OCI-M1 (cell line): ENCODE measurements around the gene THBS1.
A peak's percentile ranks its signal among the peaks of the same experiment; 100 is the strongest.

ENCODE experiments used
- DNase-seq: peaks from one replicate; lab custom pipeline; 2025; lab: John Stamatoyannopoulos, UW

Gene THBS1

DNA sequence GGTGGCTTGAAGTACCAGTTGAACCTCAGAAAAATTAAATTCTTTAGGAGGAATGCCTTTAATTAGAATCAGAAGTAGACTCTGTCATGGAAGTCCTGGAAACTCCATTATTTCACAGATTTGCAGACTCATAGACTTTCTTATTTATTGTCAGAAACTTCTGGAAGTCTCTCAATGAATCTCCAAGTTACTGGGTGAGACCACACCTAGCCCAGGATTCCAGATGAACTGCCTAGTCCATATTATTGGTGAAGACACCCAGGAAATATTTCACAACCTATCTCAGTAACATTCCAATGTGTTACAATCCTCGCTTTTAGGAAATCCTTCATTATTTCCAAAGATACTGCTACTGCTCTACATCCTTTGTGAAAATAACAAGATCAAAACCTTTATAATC is 6.5 kb upstream of the THBS1 start:
- no peak for DNase-seq

DNA sequence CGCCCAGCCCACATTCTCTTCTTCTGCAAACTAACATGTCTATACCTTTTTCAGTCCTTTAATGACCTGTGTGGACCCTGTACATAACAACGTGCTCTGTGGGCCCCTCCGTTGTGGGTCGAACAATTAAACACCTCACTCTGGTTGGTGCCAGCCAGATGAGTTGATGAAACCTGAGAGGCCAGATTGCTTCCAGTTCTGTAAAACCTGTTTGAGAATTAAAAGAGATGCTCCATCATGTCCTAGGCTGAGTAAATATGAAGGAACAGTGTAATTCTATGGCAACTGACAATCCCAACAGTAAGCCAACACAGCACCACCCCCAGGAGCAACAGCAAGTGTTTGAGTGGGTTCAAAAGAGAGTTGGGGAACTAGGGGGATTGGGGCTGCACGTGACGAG is 5.7 kb upstream of the THBS1 start:
- DNase-seq: no peak

DNA sequence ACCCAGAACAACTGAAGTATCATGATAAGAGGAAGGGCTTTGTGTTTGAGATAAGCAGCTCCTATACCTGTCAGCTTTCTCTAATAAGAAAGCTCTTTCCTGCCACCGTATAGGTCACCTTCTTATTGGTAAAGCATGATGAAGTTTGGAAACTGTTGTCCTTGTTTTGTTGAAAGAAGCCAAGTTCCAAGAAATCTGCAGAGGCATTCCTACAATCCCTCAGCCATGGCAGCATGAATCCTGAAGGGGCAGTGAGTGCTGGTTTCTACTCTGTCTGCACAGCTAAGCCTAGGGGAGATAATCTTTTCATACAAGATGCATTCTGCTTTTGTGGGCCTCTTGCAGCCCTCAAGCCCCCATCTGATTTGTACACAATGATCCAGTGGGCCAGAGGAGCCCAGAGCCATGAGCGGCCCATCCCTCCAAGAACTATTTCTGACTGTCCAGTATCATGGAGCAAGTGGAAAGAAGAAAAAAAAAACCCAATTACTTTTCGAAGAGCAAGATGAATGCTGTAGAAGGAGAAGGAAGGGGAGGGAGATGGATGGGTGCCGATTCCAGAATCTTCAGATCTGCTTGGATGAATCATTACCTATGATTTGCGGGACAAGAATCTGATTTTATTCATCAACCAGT is 1.9 kb upstream of the THBS1 start:
- no peak for DNase-seq

DNA sequence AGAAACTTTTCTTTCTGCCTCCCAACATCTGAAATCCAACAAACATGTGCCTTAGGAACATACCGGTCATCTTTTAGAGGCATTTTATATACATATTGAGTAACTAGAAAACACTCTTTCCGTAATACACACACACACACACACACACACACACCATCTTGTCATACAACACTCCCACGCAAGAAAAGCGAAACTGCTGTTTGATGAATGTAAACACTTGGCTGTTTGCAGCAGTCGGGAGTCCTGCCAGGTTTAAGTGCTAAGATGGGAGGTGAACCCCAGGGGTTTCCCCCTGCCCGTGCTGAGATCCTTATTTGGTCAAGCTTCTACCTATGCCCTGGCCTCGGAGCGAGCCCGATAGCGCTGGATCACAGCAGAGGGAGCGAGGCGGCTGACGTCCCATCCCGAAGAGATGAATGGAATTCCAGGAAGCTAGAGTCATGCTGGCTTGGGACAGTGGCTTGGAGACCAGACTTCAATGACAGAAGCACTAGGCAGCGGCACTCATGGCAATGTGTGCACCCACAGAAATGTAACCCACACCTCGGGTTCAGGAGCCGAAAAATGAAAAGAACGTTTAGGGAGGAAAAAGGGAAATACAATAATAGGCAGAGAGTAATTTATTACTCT is 1.3 kb upstream of the THBS1 start:
- DNase-seq: no peak

DNA sequence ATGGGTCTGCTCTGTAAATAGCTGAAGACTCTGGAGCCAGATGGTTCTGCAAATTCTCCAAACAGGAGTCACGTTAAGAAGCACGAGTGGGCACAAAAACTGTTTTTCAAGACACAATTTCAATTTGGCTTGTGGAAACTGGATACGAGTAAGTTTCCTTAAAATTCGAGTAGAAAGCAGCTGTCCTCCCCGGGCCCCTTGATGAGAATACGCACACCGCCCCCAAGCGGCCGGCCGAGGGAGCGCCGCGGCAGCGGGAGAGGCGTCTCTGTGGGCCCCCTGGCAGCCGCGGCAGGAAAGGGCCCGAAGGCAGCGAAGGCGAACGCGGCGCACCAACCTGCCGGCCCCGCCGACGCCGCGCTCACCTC is 778 bp upstream of the THBS1 start:
- peak; percentile 84 for DNase-seq

DNA sequence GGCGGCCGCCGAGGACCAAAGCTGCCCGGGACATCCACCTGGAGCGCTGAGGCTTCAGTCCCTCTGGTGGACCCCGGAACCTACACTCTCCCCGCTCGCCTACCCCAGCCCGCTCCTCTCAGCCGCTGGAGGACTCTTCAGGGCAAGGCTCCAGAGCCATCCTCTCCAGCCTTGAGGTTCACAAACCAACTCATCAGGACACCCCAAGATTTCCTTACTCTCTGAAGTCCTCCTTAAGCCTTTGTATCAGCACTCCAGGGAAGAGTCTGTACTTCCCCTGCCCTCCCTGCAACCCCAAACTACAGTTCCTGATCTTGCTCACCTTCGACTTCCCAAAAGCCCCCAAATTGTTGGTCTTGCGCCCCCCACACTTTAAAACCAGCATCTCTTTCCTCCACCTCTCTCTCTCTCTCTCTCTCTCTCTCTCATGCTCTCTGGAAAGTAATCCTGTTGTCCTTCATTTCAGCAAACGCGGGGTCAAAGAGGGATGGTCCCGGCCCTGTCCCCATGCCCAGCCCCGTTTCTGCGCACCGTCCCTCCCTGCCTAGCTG is 438 bp downstream of the THBS1 start:
- no peak for DNase-seq

DNA sequence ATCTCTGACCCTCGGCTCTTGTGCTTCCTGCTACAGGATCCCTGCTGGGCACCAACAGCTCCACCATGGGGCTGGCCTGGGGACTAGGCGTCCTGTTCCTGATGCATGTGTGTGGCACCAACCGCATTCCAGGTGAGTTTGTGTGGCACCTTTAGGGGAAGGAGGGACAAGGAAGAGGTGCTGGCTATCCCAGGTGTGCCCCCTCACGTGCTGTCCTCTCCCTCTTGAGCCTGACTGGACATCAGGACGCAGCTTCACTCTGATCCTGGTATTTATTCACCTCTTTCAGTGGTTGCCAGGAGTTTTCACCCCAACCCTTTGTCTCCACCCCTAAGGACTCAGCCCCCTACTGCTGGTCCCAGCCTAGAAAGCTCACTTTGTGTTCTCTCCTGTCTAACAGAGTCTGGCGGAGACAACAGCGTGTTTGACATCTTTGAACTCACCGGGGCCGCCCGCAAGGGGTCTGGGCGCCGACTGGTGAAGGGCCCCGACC is 960 bp downstream of the THBS1 start:
- DNase-seq: no peak

DNA sequence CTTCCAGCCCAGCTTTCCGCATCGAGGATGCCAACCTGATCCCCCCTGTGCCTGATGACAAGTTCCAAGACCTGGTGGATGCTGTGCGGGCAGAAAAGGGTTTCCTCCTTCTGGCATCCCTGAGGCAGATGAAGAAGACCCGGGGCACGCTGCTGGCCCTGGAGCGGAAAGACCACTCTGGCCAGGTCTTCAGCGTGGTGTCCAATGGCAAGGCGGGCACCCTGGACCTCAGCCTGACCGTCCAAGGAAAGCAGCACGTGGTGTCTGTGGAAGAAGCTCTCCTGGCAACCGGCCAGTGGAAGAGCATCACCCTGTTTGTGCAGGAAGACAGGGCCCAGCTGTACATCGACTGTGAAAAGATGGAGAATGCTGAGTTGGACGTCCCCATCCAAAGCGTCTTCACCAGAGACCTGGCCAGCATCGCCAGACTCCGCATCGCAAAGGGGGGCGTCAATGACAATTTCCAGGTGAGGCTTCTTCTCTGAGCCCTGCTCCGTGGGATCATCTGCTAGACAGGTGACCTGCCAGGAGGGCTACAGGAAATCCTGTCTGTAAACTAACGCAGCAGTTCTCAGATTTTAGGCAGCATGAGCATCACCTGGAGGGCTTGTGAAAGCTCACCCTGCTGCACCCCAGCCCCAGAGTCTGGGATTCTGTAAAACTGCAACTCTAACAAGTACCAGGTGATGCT is 1.6 kb downstream of the THBS1 start:
- no peak for DNase-seq

DNA sequence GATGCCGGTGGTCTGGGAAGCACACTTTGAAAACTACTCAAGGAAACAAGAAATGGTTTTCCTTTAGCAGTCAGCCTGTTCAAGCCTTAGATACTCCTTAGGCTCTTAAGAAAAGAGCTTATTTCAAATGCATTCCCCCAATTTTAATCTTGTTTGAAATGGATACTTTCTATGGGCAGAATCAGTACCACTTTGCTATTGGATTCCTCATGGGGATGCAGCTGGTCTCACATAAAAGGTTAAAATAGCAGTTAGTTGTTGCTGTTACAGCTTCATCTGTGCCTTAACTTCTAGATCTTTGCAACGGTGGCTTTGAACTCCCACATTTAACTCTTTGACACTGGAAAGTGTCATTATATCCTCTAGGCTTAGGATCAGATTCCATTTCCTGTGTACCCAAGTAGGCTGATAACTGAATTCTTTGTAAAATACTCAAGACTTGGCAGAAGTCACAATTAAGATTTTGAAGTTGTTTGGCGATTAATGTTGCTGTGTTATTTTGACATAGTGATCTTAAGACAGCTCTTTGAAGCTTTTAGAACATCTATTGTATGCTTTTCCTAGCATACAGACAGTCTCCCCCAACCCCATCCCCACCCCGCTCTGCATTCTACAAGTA is 2.2 kb downstream of the THBS1 start:
- peak; percentile 9 for DNase-seq

DNA sequence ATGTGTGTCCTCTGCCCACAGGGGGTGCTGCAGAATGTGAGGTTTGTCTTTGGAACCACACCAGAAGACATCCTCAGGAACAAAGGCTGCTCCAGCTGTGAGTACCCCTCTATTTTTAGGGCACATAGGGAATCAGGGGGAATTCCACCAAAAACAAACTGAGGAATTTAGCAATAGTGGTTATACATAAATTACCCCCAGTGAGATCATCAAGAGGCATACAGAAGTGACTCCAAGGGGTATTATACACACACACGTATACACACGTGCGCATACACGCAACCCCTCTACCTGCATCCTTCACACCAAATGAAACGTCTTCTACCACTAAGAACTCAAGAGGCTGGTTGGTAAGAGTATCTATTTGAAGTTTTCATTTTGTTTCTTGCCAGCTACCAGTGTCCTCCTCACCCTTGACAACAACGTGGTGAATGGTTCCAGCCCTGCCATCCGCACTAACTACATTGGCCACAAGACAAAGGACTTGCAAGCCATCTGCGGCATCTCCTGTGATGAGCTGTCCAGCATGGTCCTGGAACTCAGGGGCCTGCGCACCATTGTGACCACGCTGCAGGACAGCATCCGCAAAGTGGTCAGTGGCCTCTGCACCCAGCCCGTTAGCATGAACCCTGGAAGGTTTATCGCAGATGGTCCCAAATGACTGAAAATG is 2.9 kb downstream of the THBS1 start:
- no peak for DNase-seq

DNA sequence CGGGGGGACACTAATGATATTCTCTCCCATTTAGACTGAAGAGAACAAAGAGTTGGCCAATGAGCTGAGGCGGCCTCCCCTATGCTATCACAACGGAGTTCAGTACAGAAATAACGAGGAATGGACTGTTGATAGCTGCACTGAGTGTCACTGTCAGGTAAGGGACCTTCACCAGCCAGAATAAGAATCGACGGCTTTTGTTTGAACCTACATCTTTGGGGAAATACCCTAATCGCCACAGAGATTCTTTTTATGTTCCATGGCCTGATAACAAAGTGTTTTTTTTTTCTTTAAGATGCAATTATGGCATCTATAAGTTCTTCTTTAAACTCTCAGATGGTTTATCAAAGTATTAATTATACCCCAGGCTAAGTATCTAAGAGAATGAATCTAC is 3.4 kb downstream of the THBS1 start:
- no peak for DNase-seq

DNA sequence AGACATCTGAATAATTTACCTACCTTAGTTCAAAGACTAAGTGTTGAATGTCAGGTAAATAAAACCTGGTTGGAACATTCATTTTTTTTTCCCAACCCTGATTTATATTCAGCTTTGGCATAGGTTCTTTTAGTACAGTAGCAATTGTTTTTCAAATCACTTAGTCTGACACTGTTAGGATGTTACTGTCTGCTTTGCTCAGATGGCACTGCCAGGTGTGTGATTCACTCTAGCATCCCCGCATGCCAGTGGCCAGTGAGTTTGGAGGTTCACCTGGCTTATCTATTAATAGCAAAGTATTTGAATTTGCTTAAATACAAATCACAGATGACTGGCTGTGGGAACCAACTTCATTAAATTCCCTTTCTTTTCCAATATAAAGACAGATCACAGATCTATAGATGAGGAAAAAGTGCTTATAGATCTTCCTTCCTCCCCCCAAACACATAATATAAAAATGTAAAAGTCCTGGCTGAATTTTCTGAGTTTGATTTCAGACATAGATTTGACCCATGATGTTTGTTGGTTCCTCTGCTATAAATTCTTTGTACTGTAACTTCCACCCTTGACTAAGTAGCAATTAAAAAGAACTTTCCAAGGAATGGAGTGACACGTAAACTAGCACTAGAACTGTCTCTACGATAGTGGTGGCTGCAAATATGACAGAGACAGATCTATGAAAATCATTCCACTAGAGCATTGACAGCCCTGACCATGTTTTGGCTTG is 3.9 kb downstream of the THBS1 start:
- DNase-seq: no peak

DNA sequence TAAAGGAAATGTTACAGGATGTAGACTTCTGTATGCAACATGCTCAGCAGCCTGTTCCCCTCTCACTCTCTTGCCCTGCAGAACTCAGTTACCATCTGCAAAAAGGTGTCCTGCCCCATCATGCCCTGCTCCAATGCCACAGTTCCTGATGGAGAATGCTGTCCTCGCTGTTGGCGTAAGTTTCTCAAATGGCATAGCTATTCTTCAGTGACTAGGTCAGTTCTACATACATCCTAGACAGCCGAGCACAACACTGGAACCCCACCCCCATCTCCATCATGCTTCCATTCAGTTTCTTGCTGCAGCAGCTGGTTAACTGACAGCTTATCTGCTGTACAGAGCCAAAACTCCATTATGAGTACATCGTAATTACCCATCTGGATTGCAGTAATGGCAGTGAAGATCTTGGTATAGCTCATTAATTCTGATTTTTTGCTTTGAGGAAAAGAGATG is 4.5 kb downstream of the THBS1 start:
- DNase-seq: no peak

DNA sequence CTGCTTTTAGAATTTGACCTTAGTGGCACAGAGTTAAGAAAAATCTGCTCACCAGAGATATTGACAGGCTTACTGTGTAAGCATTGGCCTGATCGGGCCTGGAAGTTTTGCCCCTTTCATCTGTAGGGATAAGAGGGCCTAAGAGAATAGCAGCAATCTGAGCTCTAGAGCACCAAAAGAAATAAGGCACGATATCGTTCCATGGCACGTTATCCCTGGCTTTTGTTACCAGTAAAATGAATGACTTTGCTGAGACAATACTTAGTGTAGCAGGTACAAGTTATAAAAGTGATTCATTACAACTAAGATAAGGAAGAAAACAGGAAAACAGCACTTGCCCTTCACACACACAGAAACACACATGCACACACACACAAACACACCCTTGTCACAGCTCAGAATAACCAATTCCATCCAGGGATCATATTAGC is 5.0 kb downstream of the THBS1 start:
- DNase-seq: no peak

DNA sequence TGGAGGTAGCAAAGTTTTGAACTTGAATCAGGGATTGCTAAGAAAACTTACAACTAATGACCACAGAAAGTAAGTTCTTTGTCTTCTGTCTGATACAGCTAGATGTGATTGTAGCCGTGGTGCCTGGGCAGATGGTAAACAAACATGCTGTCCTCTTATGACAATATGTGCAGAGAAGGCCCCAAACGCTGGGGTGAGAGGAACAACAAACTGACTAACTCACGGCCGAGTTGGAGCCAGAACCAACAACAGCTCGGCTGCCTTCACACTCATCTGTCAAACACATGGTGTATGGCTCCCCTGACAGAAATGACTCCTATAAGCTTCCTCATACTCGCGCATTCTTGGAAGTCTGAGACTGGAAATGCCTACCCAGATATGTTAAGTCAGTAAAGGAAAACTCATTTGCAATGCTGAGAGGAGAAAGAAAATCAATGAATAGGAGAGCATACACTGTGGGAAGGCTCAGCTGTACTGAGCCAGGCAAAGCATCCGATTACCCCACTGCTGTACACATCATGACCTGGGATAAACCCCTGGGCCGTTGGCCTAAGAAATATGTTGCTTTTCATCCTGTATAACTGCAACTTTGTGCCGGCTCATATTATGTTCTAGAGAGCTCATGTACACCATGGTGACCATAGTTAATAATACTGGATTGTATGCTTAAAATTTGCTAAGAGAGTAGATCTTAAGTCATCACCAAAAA is 5.7 kb downstream of the THBS1 start:
- no peak for DNase-seq

DNA sequence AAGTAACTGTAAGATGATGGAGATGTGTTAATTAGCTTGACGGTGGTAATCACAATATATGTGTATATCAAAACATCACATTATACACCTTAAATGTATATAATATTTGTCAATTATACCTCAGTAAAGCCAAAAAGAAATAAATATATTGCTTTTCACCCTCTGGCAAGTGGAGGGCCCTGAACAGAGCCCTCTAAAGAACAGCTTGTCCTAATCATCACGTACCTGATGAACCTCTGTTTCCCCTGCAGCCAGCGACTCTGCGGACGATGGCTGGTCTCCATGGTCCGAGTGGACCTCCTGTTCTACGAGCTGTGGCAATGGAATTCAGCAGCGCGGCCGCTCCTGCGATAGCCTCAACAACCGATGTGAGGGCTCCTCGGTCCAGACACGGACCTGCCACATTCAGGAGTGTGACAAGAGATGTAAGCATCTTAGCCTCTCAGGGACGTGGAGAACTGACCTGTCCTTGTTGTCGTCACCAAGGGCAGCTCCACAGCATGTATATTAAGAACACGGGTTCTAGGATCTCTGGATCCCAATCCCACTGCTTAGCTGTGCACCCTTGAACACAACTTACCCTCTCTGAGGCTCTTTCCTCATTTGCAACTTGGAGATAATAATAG is 6.3 kb downstream of the THBS1 start:
- DNase-seq: no peak

DNA sequence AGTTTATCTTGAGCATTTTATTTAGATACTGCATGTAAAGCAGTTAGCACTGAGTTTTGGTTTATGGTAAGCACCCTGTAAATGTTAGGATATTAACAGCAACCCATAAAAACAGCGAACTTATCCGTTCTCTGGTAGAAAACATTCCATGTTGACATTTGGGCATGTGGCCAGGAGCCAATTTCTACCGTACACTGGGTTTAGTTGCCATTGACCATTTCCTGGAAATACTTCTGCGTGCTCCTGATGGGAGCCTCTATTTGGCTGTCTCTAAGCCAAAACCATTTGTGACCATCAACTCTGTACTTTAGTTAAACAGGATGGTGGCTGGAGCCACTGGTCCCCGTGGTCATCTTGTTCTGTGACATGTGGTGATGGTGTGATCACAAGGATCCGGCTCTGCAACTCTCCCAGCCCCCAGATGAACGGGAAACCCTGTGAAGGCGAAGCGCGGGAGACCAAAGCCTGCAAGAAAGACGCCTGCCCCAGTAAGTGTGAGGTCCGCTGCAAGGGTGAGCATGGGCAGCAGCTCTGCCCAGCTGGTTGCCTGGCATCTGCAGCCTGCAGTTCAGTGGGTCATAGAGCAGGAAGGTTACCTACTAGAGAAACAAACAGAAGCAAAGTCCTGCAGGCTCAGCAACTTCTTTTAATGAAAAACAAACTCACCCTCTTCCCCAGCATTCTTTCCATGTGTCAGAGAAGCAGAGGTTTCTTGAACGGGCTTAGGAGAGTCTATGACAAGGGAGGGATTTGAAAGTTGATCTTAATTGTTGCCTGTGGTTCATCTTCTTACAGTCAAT is 7.1 kb downstream of the THBS1 start:
- no peak for DNase-seq

DNA sequence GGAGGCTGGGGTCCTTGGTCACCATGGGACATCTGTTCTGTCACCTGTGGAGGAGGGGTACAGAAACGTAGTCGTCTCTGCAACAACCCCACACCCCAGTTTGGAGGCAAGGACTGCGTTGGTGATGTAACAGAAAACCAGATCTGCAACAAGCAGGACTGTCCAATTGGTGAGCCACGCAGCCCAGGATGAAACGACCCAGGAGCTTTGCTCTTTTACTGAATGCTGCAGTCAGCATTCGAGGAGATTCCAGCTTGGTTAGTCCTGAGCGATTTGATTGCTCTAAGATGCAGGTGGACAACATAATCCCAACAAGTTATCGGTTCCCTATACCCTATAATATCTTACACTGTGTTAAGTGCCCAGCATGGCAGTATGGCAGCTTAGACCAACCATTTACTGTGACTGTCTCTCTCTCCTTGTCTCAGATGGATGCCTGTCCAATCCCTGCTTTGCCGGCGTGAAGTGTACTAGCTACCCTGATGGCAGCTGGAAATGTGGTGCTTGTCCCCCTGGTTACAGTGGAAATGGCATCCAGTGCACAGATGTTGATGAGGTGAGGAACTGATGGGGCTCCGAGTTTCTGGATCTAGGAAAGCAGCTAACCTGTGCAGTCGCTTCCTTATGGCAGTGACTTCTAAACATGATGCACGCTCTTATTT is 7.8 kb downstream of the THBS1 start:
- DNase-seq: no peak
